ENCODE measurements around the gene AGER. TPM values are rescaled to one million over a fixed set of nuclear protein-coding genes. Genes with fewer than 3 reads are reported as not detected.
"Not testable (repeated sequence)": the region's sequence is repeated elsewhere in the genome, so short reads cannot be mapped to it uniquely, and the experiment has no call there.

AGER gene
- total RNA-seq, 4 donors from 2014 or later = 4.0 to 12.7 (median 5.8) TPM

DNA sequence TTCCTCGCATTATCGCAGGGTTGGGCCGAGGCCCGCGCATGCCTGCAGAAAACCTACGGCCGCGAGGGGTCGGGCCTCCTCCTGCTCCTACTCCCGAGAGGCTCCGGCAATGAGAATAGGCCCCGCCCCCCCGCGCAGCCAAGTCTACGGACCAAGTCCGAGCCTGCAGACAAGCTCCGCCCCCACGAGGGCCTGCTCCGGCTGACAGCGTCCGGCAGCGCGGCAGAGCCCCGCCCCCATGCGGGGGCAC is 11.5 kb upstream of the AGER start:
- WGBS, 2 donors = 0% methylated on average over 1 of the region's 25 CpGs; no CpG with 5 or more reads in 1 of the 2 donors
- H3K27ac ChIP-seq = peak overlapping the region; percentile 96 to 100 (median 100)
- H3K4me3 ChIP-seq = peak overlapping the region in 3 of 4 donors; percentile 48 to 94 (median 90)

DNA sequence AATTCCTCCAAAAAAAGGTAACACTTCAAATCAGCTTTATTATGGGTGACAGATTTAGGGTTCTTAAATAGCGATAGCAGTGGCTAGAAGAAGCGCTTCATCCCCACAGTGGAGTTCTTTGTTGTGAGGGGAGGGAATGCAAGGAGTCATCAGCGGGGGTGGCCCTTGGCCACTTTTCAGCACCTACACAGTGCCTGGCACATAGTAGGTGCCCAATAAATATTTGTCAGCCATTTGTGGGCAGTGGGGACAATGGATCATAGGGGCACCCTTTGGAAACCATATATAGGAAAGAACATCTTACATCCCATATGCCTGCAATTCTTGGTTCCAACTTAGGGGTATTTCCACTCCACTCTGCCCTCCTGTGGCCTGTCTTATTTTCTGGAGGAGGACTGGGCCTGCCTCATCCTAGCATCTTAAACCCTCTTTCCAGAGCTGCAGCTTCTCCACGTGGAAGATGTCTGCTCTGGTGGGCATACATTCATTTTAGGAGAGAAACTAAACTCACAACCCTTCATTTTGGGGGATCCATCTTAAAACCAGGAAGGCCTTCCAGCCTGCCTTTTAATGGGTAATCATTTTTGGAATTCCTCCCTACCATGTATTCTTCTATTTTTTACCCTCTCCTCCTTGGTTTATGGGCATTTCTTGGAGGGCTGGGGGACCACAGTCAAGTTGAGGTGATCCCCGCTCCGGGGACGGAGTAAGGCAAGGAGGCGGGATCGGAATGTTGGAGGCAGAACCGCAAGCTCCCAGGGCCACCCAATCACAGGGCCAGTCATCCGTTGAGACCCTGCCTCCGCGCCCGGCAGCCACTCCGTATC is 11.0 kb upstream of the AGER start:
- 11 to 14% methylated on average over 11 to 15 of the region's 15 CpGs for WGBS, 2 donors

More for the DNA sequence above, 11.5 kb upstream of the AGER start:
- Histone ChIP-seq H3K36me3 (no peaks in the 10 kb centered on the region), H3K4me1 (peaks cover 0 to 57% (median 47%) of the 10 kb centered on the region in 4 donors), H3K9me3 (no peaks in the 10 kb centered on the region), H3K27me3 (no peaks in the 10 kb centered on the region)
- TF ChIP-seq, protein P1, sequence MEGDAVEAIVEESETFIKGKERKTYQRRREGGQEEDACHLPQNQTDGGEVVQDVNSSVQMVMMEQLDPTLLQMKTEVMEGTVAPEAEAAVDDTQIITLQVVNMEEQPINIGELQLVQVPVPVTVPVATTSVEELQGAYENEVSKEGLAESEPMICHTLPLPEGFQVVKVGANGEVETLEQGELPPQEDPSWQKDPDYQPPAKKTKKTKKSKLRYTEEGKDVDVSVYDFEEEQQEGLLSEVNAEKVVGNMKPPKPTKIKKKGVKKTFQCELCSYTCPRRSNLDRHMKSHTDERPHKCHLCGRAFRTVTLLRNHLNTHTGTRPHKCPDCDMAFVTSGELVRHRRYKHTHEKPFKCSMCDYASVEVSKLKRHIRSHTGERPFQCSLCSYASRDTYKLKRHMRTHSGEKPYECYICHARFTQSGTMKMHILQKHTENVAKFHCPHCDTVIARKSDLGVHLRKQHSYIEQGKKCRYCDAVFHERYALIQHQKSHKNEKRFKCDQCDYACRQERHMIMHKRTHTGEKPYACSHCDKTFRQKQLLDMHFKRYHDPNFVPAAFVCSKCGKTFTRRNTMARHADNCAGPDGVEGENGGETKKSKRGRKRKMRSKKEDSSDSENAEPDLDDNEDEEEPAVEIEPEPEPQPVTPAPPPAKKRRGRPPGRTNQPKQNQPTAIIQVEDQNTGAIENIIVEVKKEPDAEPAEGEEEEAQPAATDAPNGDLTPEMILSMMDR (IDR thresholded peaks at IDR 0.05) = peak; percentile 19 to 80 (median 73)
- TF ChIP-seq POLR2A (IDR thresholded peaks at IDR 0.05) (no peak), EP300 (IDR thresholded peaks at IDR 0.05) (peak in 1 of 2 donors; percentile 97)
- peak; percentile 100 for DNase-seq (ENCODE audit: low spot score in 2 of 2)

DNA sequence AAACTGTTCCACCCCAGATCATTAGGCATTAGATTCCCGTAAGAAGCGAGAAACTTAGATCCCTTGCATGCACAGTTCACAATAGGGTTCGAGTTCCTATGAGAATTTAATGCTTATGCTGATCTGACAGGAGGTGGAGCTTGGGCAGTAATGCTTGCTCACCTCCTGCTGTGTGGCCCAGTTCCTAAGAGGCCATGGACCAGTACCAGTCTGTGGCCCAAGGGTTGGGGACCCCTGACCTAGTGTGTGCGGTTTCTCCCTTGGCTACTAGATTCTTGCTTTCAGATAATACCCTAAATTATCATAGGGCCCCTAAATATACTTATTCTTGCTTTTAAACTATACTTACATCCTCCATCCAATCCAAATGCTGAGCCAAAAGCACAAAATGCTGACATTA is 10.3 kb upstream of the AGER start:
- WGBS, 2 donors = 81 to 82% methylated on average over 4 of the region's 4 CpGs

More for the DNA sequence above, 11.0 kb upstream of the AGER start:
- H3K4me3 ChIP-seq = peak overlapping the region; percentile 2 to 94 (median 39)
- H3K4me1 ChIP-seq = peaks cover 0 to 59% (median 49%) of the 10 kb centered on the region in 4 donors
- DNase-seq (ENCODE audit: low spot score in 2 of 2) = peak in 1 of 2 donors; percentile 62
- H3K9me3 ChIP-seq = no peaks in the 10 kb centered on the region
- peak overlapping the region; percentile 92 to 100 (median 100) for H3K27ac ChIP-seq
- H3K36me3 ChIP-seq = no peaks in the 10 kb centered on the region
- no peaks in the 10 kb centered on the region for H3K27me3 ChIP-seq
- TF ChIP-seq EP300 (IDR thresholded peaks at IDR 0.05) (peak in 1 of 2 donors; percentile 88), POLR2A (IDR thresholded peaks at IDR 0.05) (peak; percentile 91 to 94)
- TF ChIP-seq, protein P1 (IDR thresholded peaks at IDR 0.05) = peak in 4 of 5 experiments; percentile 32 to 65 (median 56)

DNA sequence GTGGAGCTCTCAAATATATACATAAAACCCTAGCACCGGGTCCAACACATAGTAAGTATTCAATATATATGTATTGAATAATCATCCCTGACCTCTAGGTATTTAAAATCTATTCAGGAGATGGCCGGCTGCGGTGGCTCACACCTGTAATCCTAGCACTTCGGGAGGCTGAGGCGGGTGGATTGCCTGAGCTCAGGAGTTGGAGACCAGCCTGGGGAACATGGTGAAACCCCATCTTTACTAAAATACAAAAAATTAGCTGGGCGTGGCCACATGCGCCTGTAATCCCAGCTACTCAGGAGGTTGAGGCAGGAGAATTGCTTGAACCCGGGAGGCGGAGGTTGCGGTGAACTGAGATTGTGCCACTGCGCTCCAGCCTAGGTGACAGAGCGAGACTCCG is 9.0 kb upstream of the AGER start:
- not testable (repeated sequence) for DNase-seq (ENCODE audit: low spot score in 2 of 2); H3K9me3 ChIP-seq; H3K27me3 ChIP-seq; H3K36me3 ChIP-seq
- 80 to 83% methylated on average over 13 of the region's 13 CpGs for WGBS, 2 donors
- peak overlapping the region; percentile 97 to 100 (median 99) for H3K27ac ChIP-seq
- H3K4me3 ChIP-seq = peak overlapping the region in 2 of 4 donors; percentile 79 to 89
- H3K4me1 ChIP-seq = peaks cover 0 to 71% (median 59%) of the 10 kb centered on the region in 4 donors

More for the DNA sequence above, 10.3 kb upstream of the AGER start:
- H3K27ac ChIP-seq = peak overlapping the region; percentile 92 to 100 (median 100)
- H3K4me3 ChIP-seq = no peak overlapping the region
- H3K4me1 ChIP-seq = peaks cover 0 to 59% (median 49%) of the 10 kb centered on the region in 4 donors
- H3K9me3 ChIP-seq = no peaks in the 10 kb centered on the region
- no peak for DNase-seq (ENCODE audit: low spot score in 2 of 2)
- no peak for TF ChIP-seq EP300 (IDR thresholded peaks at IDR 0.05)
- TF ChIP-seq POLR2A (IDR thresholded peaks at IDR 0.05) = no peak
- TF ChIP-seq, protein P1 (IDR thresholded peaks at IDR 0.05) = no peak
- H3K27me3 ChIP-seq = no peaks in the 10 kb centered on the region
- H3K36me3 ChIP-seq = no peaks in the 10 kb centered on the region

DNA sequence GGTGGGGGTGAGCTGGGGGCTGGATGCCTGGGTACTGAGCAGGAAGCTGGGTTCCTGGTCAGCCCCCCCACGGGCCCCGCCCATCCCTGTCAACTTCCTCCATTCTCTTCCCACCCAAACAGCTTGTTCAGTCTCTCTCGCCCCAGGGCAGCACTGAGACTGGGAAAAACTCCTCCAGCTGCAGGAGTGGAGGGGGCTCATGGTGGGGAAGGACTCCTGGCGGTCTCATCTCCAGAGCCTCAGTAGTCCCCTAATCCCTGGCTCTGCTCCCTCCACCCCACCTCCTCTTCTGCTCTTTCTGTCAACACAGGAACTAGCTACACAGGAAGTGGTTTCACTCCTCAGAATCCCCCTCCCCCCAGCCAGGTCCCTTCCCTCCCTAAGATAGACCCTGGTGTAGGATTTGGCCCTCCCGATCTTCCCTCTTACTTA is 8.6 kb upstream of the AGER start, which contains the start of gene GPSM3:
Gene GPSM3 (minus strand): TSS at position 36 of the 432 bp plus-strand sequence. CDS start 130 bp downstream, outside the sequence.
- Histone ChIP-seq H3K36me3 (peaks cover 0 to 6% (median 0%) of the 10 kb centered on the region in 3 donors), H3K4me1 (peaks cover 0 to 76% (median 62%) of the 10 kb centered on the region in 4 donors), H3K9me3 (no peaks in the 10 kb centered on the region), H3K27me3 (no peaks in the 10 kb centered on the region), H3K27ac (peak within 1 kb of the TSS; percentile 97 to 100 (median 99)), H3K4me3 (peak within 1 kb of the TSS; percentile 16 to 89 (median 48))
- WGBS, 2 donors = 20 to 32% methylated on average over 5 of the region's 5 CpGs
- no peak for TF ChIP-seq POLR2A (IDR thresholded peaks at IDR 0.05)
- TF ChIP-seq, protein P1 (IDR thresholded peaks at IDR 0.05) = no peak
- peak in 1 of 2 donors; percentile 18 for TF ChIP-seq EP300 (IDR thresholded peaks at IDR 0.05)
- no peak for DNase-seq (ENCODE audit: low spot score in 2 of 2)
